ENCODE measurements around the gene ZNF500. TPM values are rescaled to one million over a fixed set of nuclear protein-coding genes. Genes with fewer than 3 reads are reported as not detected.

The ZNF500 gene
- total and polyA plus RNA-seq, 2 experiments from 2014 or later = 5.8 to 15.3 TPM

GRCh38 chr16:4755687-4756086, 11.3 kb downstream of the ZNF500 start:
- DNase-seq (ENCODE audit: low spot score) (no peak), ATAC-seq (no peak)
- Mint-ChIP-seq H3K9me3 (peaks cover 6% of the 10 kb centered on the region; the same call in 2 of the 3 replicates), H3K4me1 (no peaks in the 10 kb centered on the region), H3K27ac (no peak overlapping the region), H3K36me3 (ENCODE audit: low read depth) (peaks cover 77% of the 10 kb centered on the region), H3K27me3 (ENCODE audit: insufficient read depth, low read depth, poor library complexity) (no peaks in the 10 kb centered on the region), H3K4me3 (no peak overlapping the region)
- Histone ChIP-seq H3K79me2 (replicated peaks; ENCODE audit: insufficient read depth) (no peaks in the 10 kb centered on the region), H4K20me1 (replicated peaks; ENCODE audit: insufficient read depth) (no peaks in the 10 kb centered on the region; the same call in 1 of the 2 replicates), H3K4me1 (ENCODE audit: insufficient read depth) (no peaks in the 10 kb centered on the region), H3K27ac (ENCODE audit: low read depth) (no peak overlapping the region), H3K36me3 (ENCODE audit: insufficient read depth) (peaks cover 27% of the 10 kb centered on the region; the same call in 1 of the 2 replicates), H3K4me3 (no peak overlapping the region), H3F3A (replicated peaks; ENCODE audit: low read depth) (no peaks in the 10 kb centered on the region), H2AFZ (no peak overlapping the region), H3K4me2 (no peak overlapping the region), H3K9me2 (ENCODE audit: insufficient read depth) (no peaks in the 10 kb centered on the region), H3K27me3 (ENCODE audit: insufficient read depth) (no peaks in the 10 kb centered on the region)
- TF ChIP-seq JUNB (IDR thresholded peaks at IDR 0.05; ENCODE audit: unreplicated experiment) = no peak
- TF ChIP-seq CREB1 (CRISPR knock-in tag; IDR thresholded peaks at IDR 0.05; ENCODE audit: low read depth) = no peak
- no peak for TF ChIP-seq NANOG (IDR thresholded peaks at IDR 0.05; ENCODE audit: borderline replicate concordance)
- TF ChIP-seq ETS1 (IDR thresholded peaks at IDR 0.05) = no peak
- no peak for TF ChIP-seq ZNF114 (CRISPR knock-in tag; IDR thresholded peaks at IDR 0.05)
- TF ChIP-seq ZNF331 (CRISPR knock-in tag; IDR thresholded peaks at IDR 0.05; ENCODE audit: low read depth) = no peak
- no peak for TF ChIP-seq CTCF (conservative IDR thresholded peaks at IDR 0.05; ENCODE audit: low read depth in 2 of 2)
- no peak for TF ChIP-seq REST (IDR thresholded peaks at IDR 0.05; ENCODE audit: unreplicated experiment)
- no peak for TF ChIP-seq EZH2 (IDR thresholded peaks at IDR 0.05; ENCODE audit: low read depth, unreplicated experiment)

GRCh38 chr16:4754865-4755264, 12.1 kb downstream of the ZNF500 start:
- Mint-ChIP-seq H3K27me3 (ENCODE audit: insufficient read depth, low read depth, poor library complexity) (no peaks in the 10 kb centered on the region), H3K9me3 (peaks cover 6% of the 10 kb centered on the region; the same call in 2 of the 3 replicates)

More at GRCh38 chr16:4754865-4755264, 12.1 kb downstream of the ZNF500 start:
- Histone ChIP-seq H3K27me3 (ENCODE audit: insufficient read depth) (no peaks in the 10 kb centered on the region), H3K36me3 (ENCODE audit: insufficient read depth) (peaks cover 27% of the 10 kb centered on the region; the same call in 1 of the 2 replicates), H3K79me2 (replicated peaks; ENCODE audit: insufficient read depth) (no peaks in the 10 kb centered on the region), H3K4me3 (no peak overlapping the region), H3K9me2 (ENCODE audit: insufficient read depth) (no peaks in the 10 kb centered on the region), H2AFZ (no peak overlapping the region), H4K20me1 (replicated peaks; ENCODE audit: insufficient read depth) (no peaks in the 10 kb centered on the region; the same call in 1 of the 2 replicates), H3K27ac (ENCODE audit: low read depth) (no peak overlapping the region), H3F3A (replicated peaks; ENCODE audit: low read depth) (no peaks in the 10 kb centered on the region), H3K4me2 (no peak overlapping the region), H3K4me1 (ENCODE audit: insufficient read depth) (no peaks in the 10 kb centered on the region)
- TF ChIP-seq EZH2 (IDR thresholded peaks at IDR 0.05; ENCODE audit: low read depth, unreplicated experiment) (no peak), NANOG (IDR thresholded peaks at IDR 0.05; ENCODE audit: borderline replicate concordance) (no peak), POLR2AphosphoS5 (IDR thresholded peaks at IDR 0.05; ENCODE audit: low read depth) (no peak), JUNB (IDR thresholded peaks at IDR 0.05; ENCODE audit: unreplicated experiment) (no peak), CREB1 (CRISPR knock-in tag; IDR thresholded peaks at IDR 0.05; ENCODE audit: low read depth) (no peak), CTCF (conservative IDR thresholded peaks at IDR 0.05; ENCODE audit: low read depth in 2 of 2) (no peak), ZNF114 (CRISPR knock-in tag; IDR thresholded peaks at IDR 0.05) (no peak), ETS1 (IDR thresholded peaks at IDR 0.05) (no peak)
- Mint-ChIP-seq H3K27ac (no peak overlapping the region), H3K36me3 (ENCODE audit: low read depth) (peaks cover 69% of the 10 kb centered on the region), H3K4me3 (no peak overlapping the region), H3K4me1 (no peaks in the 10 kb centered on the region)
- ATAC-seq = no peak
- no peak for DNase-seq (ENCODE audit: low spot score)

Measured in GM23338 (cell line).